Esophagus mucosa (tissue), 1 donor: ENCODE measurements around the gene KRT76. TPM values are rescaled to one million over a fixed set of nuclear protein-coding genes. Genes with fewer than 3 reads are reported as not detected.
"Not testable (repeated sequence)": the region's sequence is repeated elsewhere in the genome, so short reads cannot be mapped to it uniquely, and the experiment has no call there.

ENCODE experiments used
- ATAC-seq: fragments of 200-7000 bp; cut with Tn5 transposase; one replicate; pipeline ENCODE4 v1.9.1; 2020
- total RNA-seq: library from RNA; stranded (reverse); gene quantifications from one replicate; pipeline ENCODE4 v1.2.4, GENCODE V29; 2023
- donor health status: DM: yes; HTN: yes; CAD: no.

Gene KRT76
- total RNA-seq, 1 donor from 2014 or later = 0.08 TPM

DNA sequence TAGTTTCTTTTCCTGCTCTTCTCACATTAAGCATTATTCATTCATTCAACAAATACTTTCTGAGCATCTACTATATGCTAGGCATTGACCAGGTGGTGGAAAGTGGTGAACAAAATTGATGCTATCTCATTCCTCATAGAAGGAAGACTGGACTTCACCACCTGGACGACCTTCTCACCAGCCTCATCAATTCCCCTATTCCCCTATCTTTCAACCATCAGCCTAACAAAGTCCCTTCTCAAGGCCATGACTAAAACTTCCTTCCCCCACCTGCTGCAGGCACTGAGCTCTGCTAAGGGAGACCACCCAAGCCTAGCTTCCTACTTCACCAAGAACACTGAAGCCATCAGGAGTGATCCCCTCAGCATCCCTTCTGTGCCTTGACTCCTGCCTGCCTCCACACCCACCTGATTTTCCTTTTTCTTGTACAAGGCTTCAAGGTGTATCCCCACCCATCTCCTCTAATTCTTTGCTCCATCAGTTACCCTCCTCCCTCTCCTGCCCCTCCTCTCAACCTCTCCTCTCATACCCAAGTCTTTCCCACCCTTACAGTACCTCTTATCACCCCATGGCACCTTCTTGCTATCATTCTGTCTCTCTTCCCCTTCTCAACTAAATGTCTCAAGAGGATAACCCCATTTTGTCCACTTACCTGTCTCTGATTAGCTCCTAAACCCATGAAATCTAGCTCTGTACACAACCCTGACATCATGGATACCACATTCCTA, 19.5 kb downstream of the KRT76 start:
- ATAC-seq = no peak

DNA sequence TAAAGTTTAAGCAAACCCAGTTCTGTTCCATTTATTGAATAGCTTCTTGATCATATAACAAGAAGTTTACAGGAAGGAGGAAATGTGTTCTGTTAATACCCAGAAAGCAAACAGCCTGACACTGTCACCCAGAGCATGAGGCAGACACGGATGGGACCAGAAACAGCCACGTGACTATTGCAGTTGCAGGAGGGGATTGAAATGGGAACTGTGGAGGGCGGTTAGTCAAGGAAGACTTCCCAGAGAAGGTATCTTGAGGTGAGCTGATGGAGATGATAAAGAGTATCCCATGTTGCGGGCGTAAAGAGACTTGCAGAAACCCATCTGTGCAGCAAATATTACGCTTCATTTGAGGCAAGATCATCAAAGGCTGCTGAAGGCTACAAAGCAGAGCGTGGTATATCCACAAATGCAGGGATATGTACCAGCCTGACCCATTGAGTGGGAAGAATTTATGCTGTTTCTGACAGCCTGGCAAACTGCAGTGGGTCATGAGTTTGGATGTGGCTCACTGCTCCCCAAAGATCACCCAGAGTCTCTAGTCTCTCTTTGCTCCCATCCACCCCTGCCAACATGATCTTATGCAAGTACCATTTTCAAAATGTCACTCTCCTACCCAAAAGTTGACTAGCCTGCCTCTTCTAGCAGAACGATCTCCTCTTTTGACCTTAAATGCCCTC, 20.7 kb downstream of the KRT76 start:
- no peak for ATAC-seq

DNA sequence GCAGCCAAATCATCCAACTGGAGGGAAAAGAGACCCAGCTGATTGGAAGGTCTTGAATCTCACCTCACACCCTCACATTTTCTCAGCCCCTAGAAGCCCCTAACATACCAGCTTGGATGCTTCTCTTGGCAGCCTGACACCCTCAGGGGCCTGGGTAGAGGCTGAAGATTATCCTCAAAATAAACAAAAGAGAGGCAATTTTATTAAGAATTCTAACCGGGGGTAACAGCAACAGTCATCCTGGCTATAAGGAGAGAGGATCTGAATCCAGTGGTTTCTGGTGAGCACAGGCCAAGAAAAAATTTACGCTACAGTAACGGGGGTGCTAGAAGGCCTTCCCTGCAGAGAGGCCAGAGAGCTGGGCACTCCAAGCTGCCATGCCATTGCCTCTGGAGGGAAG, 21.6 kb downstream of the KRT76 start:
- ATAC-seq = no peak

DNA sequence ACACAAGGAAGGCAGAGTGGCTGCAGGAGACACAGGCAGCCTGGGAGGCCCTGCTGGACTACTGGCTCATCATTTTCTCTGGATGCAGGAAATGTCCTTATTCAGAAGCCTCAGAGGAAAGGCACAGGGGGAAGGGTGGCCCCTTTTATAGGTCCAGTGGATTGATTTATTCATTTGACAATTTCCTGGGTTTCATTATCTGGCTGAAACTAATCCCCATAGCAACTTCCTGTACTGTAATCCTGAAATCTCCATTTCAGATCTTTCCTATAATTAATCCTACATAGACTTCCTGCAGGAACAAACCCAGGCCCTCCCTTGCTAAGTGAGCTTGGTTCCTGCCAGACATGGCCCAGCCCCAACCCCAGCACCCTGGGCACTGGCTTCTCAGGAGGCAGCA, 23.0 kb downstream of the KRT76 start:
- ATAC-seq = no peak

DNA sequence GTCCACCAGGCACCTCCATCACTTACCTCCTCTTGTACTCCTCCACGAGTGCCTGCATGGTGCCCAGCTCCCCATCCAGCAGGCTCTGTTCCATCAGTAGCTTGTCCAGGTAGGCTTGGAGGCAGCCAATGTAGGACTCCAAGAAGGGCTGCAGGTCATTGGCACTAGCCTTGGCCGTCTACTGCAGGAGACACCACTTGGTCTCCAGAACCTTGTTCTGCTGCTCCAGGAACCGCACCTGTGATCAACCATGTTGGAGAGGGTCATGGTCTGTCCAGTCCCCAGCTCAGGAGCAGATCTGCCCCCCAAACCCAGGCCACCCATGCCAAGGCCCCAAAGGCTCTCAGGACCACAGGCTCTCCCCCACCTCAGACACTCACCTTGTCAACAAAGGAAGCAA, 23.9 kb downstream of the KRT76 start:
- ATAC-seq = no peak

- no peak for ATAC-seq
Measured at GRCh38 chr12:52752516-52752915, 24.6 kb downstream of the KRT76 start.

GRCh38 chr12:52751795-52752194, 25.4 kb downstream of the KRT76 start:
- no peak for ATAC-seq

- ATAC-seq = not testable (repeated sequence)
Measured at GRCh38 chr12:52750532-52750931, 26.6 kb downstream of the KRT76 start.

GRCh38 chr12:52749827-52750226, 27.3 kb downstream of the KRT76 start:
- ATAC-seq = no peak

DNA sequence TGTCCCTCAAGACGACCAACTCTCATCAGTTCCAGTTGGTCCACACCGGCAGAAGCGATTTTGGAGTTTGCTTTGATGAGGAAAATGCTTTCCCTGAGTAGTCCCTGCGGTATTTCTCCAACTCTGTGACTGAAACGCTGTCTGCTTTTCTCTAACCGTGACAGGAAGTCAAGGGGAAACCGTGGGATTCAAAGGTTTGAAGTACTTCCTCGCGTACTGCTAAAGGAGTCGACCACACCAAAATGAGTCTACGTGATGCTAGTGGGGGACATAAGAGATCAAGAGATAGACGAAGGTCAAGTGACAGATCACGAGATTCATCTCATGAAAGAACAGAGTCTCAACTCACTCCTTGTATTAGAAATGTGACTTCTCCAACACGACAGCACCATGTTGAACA, 28.6 kb downstream of the KRT76 start:
- ATAC-seq = no peak

DNA sequence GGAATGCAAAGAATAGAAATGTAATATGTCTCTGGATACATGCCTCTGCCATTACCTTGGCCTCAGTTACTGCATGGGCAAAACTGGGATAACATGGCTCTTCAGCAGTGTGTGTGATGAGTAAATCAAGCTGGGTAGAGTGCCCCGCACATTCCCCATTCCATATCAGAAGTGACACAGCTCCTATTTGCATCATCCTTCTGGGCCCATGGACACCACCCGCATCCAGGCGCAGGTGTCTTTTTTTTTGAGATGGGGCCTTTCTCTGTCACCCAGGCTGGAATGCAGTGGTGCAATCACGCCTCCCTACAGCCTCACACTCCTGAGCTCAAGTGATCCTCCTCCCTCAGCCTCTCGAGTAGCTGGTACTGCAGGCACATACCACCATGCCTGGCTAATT, 31.6 kb downstream of the KRT76 start:
- no peak for ATAC-seq

DNA sequence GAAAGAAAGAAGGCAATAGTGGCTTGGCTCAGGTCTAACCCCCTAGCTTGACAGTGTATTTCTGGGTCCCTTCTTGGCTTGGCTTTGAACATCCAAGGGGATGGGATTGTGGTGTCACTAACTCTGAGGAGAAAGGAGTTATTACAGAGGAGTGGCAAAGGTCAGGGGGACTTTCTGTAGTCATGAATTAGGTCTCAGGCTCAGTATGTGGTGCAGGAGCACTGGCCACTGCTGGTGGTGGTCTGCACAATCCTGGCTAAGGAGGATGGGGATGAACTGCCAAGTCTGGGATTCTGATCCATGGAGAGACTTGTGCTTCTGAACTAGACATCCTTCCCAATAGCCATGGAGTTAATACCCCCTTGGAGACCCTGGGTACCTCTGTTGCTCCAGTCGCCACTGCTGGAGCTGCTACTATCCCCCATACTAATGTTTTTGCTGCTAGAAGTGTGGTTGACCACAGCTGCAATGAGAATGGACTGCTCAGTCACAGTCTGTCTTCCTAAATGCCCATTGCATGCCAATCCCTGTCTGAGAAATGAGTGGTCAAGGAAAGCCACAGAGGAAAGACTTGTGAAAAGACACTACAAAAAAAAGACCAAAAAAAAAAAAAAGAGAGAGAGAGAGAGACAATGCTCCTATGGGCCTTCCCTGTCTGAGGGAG, 32.5 kb downstream of the KRT76 start:
- no peak for ATAC-seq

GRCh38 chr12:52742822-52743457, 34.2 kb downstream of the KRT76 start:
- ATAC-seq = no peak

DNA sequence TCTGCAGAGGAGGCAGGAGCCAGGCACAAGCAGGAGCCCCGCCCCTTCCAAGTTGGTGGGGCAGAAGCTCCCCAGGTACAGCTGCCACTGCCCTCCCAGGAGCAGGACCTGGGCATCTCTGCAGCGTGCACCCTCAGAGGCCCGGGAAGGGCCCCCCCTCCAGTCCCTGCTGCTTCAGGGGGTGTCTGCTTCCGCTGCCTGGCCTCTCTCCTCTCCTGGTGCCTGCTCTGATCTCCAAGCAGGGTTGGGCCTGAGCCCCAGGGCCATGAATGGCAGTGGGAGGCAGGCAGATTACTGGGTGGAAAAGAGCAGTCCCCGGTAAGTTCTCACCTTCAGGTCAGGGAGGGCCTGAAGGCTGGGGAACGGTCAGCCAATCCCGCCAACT, 35.0 kb downstream of the KRT76 start:
- ATAC-seq = peak; percentile 12

GRCh38 chr12:52741375-52742195, 35.6 kb downstream of the KRT76 start:
- ATAC-seq = peak; percentile 74

DNA sequence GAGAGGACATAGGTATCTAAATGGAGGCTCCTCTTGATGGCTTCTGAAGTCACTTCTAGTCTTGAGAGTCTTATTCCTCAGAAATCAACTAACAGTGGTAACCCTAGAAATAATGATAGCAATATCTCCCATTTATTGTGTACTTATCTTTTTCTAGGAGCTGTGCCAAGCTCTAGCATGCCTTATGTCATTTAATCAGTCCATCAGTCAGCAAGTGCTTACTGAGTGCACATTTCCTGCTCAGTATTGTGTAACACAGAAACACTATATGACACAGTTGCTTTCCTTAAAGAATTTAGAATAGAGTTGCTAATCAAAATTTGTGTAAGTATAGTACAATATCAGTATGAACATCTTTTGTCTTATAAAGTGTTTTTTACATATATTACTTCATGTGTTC, 36.6 kb downstream of the KRT76 start:
- ATAC-seq = peak; percentile 62

DNA sequence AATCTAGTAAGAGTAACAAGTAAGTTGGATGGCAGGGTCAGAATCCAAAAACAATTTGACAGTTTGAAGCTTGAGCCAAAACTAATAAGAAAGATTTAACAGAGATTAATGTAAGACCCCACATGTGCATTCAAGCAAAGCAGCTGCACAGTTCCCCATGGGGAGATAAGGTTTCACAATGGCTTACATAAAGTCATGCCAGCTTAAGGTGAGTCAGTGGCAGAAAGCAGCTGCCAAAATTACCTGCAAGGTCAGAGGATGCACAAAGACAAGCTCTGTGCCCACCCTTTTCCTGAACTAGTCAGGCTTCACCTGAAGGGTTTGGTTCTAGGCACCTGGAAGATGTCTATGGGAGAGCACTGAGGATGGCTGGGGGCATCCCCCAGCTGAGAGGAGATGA, 37.2 kb downstream of the KRT76 start:
- ATAC-seq = no peak

GRCh38 chr12:52735816-52736632, 41.1 kb downstream of the KRT76 start:
- ATAC-seq = no peak

GRCh38 chr12:52735106-52735505, 42.0 kb downstream of the KRT76 start:
- no peak for ATAC-seq

DNA sequence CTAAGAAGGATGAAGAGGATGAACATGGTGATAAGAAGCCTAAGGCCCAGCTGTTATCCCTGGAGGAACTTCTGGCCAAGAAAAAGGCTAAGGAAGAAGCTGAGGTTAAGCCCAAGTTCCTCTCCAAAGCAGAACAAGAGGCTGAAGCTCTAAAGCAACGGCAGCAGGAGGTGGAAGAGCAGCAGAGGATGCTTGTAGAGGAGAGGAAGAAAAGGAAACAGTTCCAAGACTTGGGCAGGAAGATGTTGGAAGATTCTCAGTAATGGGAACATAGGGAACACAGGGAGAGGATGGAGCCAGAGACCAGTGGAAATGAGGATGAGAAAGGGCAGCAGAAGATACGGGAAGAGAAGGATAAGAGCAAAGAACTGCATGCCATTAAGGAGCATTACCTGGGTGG, 46.4 kb downstream of the KRT76 start:
- ATAC-seq = no peak

GRCh38 chr12:52730383-52730782, 46.8 kb downstream of the KRT76 start:
- ATAC-seq = no peak

DNA sequence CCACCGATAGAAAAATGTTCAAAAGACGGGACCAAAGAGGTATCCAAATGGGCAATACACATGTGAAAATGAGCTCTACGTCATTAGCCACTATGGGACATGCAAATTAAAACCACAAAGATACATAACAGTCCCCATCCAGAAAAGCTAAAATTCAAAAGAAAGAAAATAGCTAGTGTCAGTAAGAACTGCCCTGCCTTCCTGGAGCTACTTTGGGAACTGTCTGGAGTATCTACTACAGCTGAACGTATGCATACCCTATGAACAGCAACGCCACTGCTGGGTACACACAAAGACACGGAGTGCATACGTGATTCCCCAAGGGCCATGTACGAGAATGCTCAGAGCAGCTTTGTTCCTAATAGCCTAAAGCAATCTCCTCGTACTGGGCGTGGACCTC, 48.0 kb downstream of the KRT76 start:
- no peak for ATAC-seq
